ENCODE measurements around the gene PTPA.

GRCh38 chr9:129149442-129149841 lies 38.2 kb downstream of the PTPA start:
- TF ChIP-seq EZH2 (optimal IDR thresholded peaks at IDR 0.05; ENCODE audit: low read depth, low read length) = no peak
- TF ChIP-seq CTCF (IDR thresholded peaks at IDR 0.05; ENCODE audit: low read length) = no peak
- TF ChIP-seq EZH2phosphoT487 (IDR thresholded peaks at IDR 0.05; ENCODE audit: low read length) = no peak
